Measurements from ENCODE around the gene BST1. TPM values are rescaled to one million over a fixed set of nuclear protein-coding genes. Genes with fewer than 3 reads are reported as not detected.

BST1 gene
- polyA plus RNA-seq, 3 donors = 140 to 297 (median 266) TPM

GRCh38 chr4:15740764-15741404 is 38.0 kb downstream of the BST1 start:
- Mint-ChIP-seq H3K4me1 (peaks cover 18% of the 10 kb centered on the region), H3K9me3 (peaks cover 7 to 25% (median 15%) of the 10 kb centered on the region in 7 donors), H3K4me3 (no peak overlapping the region), H3K36me3 (peaks cover 59 to 68% of the 10 kb centered on the region in 2 donors), H3K27ac (peak overlapping the region in 1 of 7 donors; percentile 42), H3K27me3 (ENCODE audit: low read depth in 3 of 3) (no peaks in the 10 kb centered on the region)
- no peaks in the 10 kb centered on the region for H3K79me2 ChIP-seq (ENCODE audit: insufficient read depth, low read length)
- peaks cover 15 to 16% of the 10 kb centered on the region in 2 donors for H3K9me3 ChIP-seq (replicated peaks in 1 of 2; ENCODE audit: control insufficient read depth in 1 of 2, insufficient read depth in 1 of 2, low read length in 2 of 2)
- H3K4me2 ChIP-seq (replicated peaks; ENCODE audit: extremely low read depth, low read length, poor library complexity, severe bottlenecking) = no peak overlapping the region
- H3K36me3 ChIP-seq (replicated peaks in 1 of 2; ENCODE audit: control insufficient read depth in 1 of 2, insufficient read depth in 2 of 2, low read length in 2 of 2) = peaks cover 20 to 65% of the 10 kb centered on the region in 2 donors
- H3K4me1 ChIP-seq (ENCODE audit: control insufficient read depth in 1 of 2, insufficient read depth in 2 of 2, low read length in 2 of 2) = no peaks in the 10 kb centered on the region
- H4K20me1 ChIP-seq (ENCODE audit: insufficient read depth, low read length) = peaks cover 6% of the 10 kb centered on the region
- no peak overlapping the region for H2AFZ ChIP-seq (ENCODE audit: insufficient read depth, low read depth, low read length, poor library complexity, severe bottlenecking)
- no peak overlapping the region for H3K4me3 ChIP-seq (replicated peaks in 1 of 3; ENCODE audit: low read depth in 2 of 3, low read length in 3 of 3)
- no peaks in the 10 kb centered on the region for H3K27me3 ChIP-seq (ENCODE audit: control insufficient read depth in 2 of 2, insufficient read depth in 2 of 2, low read length in 2 of 2)
- WGBS (ENCODE audit: insufficient coverage) = 100% methylated on average over 2 of the region's 11 CpGs
- H3K27ac ChIP-seq (ENCODE audit: low read depth in 1 of 2, low read length in 2 of 2) = no peak overlapping the region
- intact Hi-C loops (cut with micrococcal nuclease) = no loop called here
- no peak overlapping the region for H3K9ac ChIP-seq (ENCODE audit: insufficient read depth, low read length, poor library complexity, severe bottlenecking)
- no peak for DNase-seq
- TF ChIP-seq CTCF (IDR thresholded peaks at IDR 0.05) = no peak

GRCh38 chr4:15742083-15742582 is 39.3 kb downstream of the BST1 start:
- peaks cover 6% of the 10 kb centered on the region for H4K20me1 ChIP-seq (ENCODE audit: insufficient read depth, low read length)
- peaks cover 7 to 33% (median 17%) of the 10 kb centered on the region in 7 donors for H3K9me3 Mint-ChIP-seq
- H3K27me3 ChIP-seq (ENCODE audit: control insufficient read depth in 2 of 2, insufficient read depth in 2 of 2, low read length in 2 of 2) = no peaks in the 10 kb centered on the region
- H2AFZ ChIP-seq (ENCODE audit: insufficient read depth, low read depth, low read length, poor library complexity, severe bottlenecking) = no peak overlapping the region
- 78% methylated on average over 1 of the region's 1 CpG for WGBS (ENCODE audit: insufficient coverage)
- H3K4me1 Mint-ChIP-seq = peaks cover 16% of the 10 kb centered on the region
- peaks cover 15 to 16% of the 10 kb centered on the region in 2 donors for H3K9me3 ChIP-seq (replicated peaks in 1 of 2; ENCODE audit: control insufficient read depth in 1 of 2, insufficient read depth in 1 of 2, low read length in 2 of 2)
- no peaks in the 10 kb centered on the region for H3K4me1 ChIP-seq (ENCODE audit: control insufficient read depth in 1 of 2, insufficient read depth in 2 of 2, low read length in 2 of 2)
- no peaks in the 10 kb centered on the region for H3K27me3 Mint-ChIP-seq (ENCODE audit: low read depth in 3 of 3)
- H3K9ac ChIP-seq (ENCODE audit: insufficient read depth, low read length, poor library complexity, severe bottlenecking) = no peak overlapping the region
- no peaks in the 10 kb centered on the region for H3K79me2 ChIP-seq (ENCODE audit: insufficient read depth, low read length)
- intact Hi-C loops (cut with micrococcal nuclease) = no loop called here
- TF ChIP-seq CTCF (IDR thresholded peaks at IDR 0.05) = no peak
- no peak overlapping the region for H3K4me3 Mint-ChIP-seq
- no peak overlapping the region for H3K27ac ChIP-seq (ENCODE audit: low read depth in 1 of 2, low read length in 2 of 2)
- peaks cover 52 to 60% of the 10 kb centered on the region in 2 donors for H3K36me3 Mint-ChIP-seq
- H3K4me3 ChIP-seq (replicated peaks in 1 of 3; ENCODE audit: low read depth in 2 of 3, low read length in 3 of 3) = no peak overlapping the region
- H3K36me3 ChIP-seq (replicated peaks in 1 of 2; ENCODE audit: control insufficient read depth in 1 of 2, insufficient read depth in 2 of 2, low read length in 2 of 2) = peaks cover 10 to 52% of the 10 kb centered on the region in 2 donors
- no peak overlapping the region for H3K27ac Mint-ChIP-seq
- no peak for DNase-seq
- H3K4me2 ChIP-seq (replicated peaks; ENCODE audit: extremely low read depth, low read length, poor library complexity, severe bottlenecking) = no peak overlapping the region
